Measurements from ENCODE around the gene VKORC1.

DNA sequence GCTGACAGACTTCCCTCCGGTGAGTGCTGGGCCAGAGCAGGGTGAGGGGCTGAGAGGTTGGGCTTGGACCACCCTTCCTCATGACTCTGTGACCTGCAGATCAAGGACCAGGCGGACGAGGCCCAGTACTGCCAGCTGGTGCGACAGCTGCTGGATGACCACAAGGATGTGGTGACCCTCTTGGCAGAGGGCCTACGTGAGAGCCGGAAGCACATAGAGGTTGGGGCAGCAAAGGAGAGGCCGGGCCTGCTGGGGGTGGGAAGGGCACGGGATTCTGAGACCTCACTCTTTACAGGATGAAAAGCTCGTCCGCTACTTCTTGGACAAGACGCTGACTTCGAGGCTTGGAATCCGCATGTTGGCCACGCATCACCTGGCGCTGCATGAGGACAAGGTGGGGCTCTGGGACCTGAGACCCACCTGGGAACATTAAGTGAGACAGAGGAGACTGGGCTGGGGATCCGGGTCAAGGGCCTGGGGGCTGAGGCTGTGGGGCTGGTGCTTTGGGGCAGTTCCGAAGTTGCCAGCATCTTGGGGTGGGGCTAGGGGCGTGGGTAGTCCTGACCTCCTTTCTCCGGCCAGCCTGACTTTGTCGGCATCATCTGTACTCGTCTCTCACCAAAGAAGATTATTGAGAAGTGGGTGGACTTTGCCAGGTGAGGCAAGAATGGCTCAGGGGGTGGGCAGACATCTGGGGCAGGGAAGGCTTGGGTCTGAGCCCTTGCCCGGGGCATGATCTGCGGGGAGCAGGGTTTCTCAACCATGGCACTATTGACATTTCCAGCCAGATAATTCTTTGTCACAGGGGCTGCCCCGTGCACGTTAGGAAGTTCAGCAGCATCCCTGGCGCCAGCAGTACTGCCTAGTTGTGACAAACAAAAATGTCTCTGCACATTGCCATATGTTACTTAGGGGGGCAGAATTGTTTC lies 15.8 kb upstream of the VKORC1 start:
- TF ChIP-seq, protein P1, sequence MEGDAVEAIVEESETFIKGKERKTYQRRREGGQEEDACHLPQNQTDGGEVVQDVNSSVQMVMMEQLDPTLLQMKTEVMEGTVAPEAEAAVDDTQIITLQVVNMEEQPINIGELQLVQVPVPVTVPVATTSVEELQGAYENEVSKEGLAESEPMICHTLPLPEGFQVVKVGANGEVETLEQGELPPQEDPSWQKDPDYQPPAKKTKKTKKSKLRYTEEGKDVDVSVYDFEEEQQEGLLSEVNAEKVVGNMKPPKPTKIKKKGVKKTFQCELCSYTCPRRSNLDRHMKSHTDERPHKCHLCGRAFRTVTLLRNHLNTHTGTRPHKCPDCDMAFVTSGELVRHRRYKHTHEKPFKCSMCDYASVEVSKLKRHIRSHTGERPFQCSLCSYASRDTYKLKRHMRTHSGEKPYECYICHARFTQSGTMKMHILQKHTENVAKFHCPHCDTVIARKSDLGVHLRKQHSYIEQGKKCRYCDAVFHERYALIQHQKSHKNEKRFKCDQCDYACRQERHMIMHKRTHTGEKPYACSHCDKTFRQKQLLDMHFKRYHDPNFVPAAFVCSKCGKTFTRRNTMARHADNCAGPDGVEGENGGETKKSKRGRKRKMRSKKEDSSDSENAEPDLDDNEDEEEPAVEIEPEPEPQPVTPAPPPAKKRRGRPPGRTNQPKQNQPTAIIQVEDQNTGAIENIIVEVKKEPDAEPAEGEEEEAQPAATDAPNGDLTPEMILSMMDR (IDR thresholded peaks at IDR 0.05; ENCODE audit: insufficient read depth, low read length, poor library complexity, severe bottlenecking) = no peak
- TF ChIP-seq EZH2phosphoT487 (conservative IDR thresholded peaks at IDR 0.05; ENCODE audit: low read length) = no peak

All from SU-DHL-6 (cell line).